Activated CD8-positive, alpha-beta memory T cell treated with anti-CD3 and anti-CD28 coated beads for 1 hour (primary cell): ENCODE measurements around the gene PIGX.

Experiments used
- DNase-seq, 2 donors: peaks; one replicate each; pipeline ENCODE4 v3.0.0-alpha.2; 2020; ENCODE audit warnings: low read depth in 1 of 2; ENCODE audit errors: extremely low read depth in 1 of 2

PIGX gene

DNA sequence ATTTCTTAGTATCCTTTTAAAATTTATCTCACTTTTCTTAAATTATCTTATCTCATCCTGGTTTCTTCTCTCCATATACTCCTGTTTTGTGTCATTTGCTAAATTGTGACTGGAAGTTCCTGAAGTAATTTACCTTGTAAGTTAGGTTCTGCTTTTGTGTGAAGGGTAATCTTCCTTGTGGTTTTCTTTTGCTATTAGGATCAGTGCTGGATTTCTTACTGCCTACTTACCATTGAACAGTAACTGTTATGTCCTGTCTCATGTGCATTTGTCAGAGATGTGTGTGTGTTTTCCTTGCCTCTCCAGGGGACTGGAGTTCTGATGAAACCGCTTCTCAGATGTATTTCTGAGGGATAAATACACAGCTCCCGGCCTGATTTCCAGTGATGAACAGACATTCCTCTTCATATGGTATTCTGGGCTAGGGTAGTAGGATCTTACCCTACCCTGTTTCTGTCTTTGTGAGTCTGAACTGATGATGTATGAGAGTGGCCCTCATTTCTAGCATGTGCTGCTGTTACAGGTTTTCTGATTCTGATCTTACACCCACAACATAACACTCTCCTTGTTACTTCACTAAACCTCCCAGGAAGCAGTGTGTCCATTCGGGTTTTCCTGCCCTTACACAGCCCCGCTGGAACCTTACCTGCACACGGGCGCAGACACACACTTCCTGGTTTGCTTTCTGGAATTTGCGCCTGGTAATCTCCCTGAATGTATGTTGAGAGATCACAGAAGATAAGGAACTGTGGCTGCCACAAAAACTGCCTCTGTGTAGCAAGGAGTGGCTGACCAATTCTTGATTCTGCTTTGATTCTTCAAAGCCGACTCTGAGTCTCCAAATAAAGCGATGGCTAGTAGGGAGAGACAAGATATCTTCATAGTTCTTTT is 42.2 kb downstream of the PIGX start:
- no peak for DNase-seq

DNA sequence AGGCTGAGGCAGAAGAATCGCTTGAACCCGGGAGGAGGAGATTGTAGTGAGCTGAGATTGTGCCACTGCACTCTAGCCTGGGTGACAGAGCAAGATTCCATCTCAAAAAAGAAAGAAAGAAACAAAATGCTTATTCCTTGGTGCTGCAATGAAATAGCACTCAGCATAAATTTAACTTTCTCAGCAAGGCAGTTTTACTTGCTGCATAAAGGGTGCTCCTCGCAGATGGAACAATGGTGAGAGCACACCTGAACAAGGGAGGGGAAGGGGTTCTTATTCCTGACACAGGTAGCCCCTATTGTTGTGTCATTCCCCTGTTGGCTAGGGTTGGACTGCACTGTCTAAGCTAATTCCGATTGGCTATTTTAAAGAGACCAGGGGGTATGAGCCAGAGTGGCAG is 44.6 kb downstream of the PIGX start:
- DNase-seq, result no peak

DNA sequence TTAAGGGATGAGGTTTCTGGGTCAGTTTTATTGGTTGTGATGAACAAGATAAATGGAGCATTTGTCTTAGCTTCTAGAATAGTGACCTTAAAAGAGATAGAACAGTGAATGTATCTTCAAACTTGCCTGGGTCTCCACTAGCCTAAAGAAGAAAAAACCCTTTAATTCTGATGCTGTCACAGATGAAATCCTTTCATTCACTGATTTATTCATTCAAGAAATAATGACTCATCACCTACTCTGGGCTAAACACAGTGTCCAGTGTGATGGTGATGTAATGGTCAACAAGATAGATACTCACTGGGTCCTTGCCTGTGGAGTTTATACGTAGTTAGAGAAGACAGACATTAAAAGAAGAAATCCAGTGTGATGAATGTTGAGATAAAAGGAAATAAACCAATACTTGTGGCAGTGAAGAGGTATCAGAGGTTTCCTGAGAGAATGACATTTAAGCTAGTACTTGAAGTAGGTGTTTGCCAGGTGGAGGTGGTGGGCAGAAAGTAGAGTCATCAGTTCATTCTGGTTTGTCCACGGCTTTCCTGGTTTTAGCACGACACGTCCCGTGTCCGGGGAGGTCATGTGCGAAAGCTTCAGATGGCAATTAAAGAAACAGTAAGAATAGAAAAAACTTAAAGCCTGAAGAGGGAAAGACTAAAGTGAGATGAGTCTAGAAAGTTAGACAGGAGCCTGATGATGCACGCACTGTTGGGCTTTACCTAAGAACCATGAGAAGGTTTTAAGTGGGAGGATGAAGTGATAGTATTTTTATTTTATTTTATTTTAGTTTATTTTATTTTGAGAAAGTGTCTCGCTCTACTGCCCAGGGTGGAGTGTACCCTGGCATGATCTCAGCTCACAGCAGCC is 45.9 kb downstream of the PIGX start:
- DNase-seq, result no peak

DNA sequence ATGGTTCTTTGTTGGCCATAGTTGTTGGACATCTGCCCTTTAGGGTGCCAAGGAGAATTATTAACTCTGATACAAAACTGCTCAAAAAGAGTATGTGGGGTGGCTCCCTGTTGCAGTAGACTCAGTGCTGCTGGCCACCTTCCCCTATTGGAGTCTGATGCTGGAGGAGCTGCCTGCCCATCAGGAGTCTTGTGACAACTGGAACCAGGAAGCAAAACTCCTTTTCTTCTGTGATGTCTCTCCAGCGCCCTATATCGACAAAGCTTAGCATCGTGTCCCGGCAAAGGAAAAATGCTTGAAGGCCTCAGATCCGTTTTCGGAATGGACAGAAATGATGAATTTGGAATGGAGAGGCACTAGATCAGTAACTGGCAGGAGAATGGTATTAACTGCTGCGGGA is 51.0 kb downstream of the PIGX start:
- no peak for DNase-seq

DNA sequence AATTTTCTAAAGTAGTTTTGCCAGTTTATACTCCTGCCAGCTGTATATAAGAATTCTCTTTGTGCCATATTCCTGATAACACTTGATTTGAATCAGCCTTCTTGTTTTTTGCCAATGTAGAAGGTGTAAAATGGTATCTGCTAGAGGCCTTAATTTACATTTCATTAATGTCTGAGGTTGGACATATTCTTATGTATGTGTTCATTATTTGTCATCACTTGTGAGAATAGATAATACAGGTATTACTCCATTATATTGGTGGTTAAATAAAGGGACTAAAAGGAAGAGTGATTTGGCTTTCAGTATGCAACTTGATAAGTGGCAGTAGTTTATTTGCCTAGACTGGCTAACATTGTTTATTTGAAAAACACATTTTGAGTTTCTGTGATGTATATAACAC is 53.3 kb downstream of the PIGX start:
- DNase-seq, result no peak

DNA sequence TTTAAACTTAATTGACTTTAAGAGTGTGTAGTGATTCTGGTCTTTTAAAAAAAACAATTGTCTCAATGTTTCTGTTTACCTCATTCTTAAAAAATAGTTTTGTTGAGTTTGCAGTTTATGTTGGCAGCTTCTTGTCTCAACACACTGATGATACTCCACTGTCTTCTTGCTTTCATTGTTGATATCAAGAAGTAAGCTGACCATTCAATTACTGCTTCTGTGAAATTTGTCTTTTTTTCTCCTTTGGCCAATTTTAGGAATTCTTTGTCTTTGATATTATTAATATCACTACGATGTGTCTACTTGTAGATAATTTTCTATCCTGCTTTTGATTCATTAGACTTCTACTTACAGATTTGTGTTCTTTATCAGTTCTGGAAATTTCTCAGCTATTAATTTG is 58.9 kb downstream of the PIGX start:
- no peak for DNase-seq

DNA sequence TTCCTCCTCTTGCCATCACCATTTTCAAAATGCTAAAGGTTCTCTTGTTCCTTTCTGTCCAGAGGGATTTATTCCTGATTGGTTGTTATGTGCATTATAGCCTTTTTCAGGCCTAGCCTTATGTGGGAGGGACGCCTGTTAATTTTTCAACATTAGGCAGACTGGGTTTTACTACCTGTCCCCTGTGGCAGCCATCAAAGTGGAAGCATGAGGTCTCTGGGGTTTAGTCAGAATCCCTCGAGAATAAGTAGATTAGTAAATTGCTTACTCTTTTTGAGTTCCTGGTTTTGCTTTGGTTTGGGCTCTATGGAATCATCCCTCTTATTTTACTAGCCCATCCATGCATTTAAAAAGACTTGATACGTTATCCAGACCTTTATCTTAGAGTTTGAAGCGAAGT is 59.9 kb downstream of the PIGX start:
- DNase-seq, result no peak

DNA sequence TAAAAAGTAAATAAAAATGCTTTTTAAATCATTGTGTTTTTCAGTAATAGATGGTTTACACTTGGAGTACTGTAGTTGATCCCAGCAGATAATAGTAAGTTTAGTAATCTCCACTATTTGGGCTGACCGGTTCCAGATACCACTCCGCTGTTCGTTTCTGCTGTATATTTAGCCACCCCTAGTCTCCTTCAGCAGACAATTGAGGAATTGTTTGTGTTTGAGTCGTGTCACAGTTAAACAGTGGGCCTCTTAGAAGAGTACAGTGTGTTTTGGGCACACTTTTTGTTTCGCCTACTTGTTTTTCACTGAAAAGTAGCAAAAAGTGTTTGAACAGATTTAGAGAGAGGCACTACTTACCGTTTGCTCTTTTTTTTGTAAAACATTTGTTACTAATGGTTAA is 60.7 kb downstream of the PIGX start:
- no peak for DNase-seq

DNA sequence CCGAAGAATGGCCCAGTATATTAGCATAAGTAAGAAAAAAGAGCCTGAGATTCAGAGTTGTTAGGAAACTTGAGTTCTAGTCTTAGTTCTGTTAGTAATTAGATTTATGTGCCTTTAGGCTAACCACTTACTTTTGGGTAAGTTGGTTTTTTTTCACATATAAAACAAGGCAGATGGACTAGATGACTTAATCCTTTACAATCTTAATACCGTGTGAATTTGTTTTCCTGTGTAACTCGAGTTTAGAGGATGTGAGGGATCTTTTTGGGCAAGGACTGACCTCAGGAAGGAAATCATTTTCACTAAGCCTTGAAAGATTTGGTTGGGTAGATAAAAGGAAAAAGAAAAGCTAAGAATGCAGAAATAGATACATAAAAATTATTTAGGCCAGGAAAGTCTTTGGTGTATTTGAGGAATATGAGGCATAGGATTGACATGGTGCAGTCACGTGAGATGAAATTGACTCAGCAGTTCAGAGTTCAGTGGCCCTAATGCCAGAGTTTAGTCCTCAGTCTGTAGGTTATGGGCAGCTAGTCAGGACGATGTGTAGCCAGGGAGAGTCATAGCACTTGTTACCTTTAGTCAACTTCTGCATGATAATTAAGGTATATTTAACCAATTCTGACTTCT is 62.1 kb downstream of the PIGX start:
- no peak for DNase-seq

DNA sequence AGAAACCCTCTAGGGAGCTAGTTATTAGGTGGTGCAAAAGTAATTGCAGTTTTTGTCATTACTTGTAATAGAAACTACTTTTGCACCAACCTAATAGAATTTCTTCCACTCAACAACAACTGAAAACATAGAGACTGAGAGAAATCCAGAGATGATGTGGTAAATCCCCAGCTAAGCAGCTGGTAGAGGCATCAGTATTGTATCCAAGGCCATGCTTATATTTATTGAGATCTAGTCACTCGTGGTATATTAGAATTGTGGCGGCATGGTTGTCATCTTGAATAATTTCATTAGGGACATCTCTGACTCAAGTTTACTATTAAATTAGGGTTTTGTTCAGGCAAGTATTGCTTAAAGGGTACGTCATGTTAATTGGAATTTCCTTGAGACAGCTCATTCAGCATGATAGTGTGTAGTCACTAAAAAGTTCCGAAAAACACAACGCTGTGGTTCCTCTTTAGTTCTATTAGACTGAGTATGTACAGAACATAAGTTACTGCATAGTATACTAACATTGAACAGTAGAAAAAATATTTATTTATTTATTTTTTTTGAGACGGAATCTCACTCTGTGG is 62.8 kb downstream of the PIGX start:
- DNase-seq, result no peak

DNA sequence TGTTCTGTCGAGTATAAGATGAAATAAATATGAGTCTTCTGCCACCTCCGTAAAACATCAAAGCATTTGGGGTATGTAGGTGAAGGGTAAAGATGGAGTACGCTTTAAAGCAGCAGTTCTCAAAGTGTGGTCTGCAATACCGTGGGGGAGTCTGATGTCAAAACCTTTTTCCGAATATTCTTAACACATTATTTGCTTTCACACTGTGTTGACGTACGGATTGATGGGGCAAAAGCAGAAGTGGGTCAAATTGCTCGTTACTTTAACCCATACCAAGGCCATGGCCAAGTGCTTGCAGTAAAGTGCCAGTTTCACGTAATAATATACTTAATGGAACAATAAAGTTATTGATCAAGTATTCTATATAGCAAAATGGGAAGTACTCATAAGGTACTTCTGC is 63.8 kb downstream of the PIGX start:
- no peak for DNase-seq

DNA sequence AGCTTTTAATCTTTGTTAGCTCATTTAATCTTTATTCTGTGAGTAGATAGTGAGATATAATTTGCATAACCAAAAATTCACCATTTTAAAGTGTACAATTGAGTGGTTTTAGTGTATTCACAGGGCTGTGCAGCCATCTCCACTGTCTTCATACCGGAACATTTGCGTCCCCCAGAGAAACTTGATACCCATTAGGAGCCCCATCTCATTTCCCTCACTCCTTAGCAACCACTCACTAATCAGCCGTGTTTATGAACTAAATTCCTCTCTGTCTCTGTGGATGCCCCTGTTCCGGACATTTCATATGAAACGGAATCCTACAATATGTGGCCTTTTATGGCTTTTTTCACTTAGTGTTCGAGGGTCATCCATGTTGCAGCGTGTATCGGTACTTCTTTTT is 65.7 kb downstream of the PIGX start:
- no peak for DNase-seq

DNA sequence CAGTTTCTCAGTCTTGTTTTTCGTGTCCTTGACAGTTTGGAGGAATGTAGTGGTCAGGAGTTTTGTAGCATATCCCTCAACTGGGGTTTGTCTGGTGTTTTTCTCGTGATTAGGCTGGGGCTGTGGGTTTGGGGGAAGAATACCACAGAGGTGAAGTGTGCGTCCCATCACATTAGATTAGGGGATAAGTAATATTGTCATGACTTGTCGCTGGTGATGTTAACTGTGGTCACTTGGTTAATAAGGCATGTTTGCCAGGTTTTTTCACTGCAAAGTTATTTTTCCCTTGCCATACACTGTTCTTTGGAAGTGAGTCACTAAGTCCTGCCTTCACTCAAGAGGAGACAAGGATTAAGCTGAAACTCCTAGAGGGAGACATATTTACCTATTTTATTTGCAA is 66.6 kb downstream of the PIGX start:
- DNase-seq, result no peak

DNA sequence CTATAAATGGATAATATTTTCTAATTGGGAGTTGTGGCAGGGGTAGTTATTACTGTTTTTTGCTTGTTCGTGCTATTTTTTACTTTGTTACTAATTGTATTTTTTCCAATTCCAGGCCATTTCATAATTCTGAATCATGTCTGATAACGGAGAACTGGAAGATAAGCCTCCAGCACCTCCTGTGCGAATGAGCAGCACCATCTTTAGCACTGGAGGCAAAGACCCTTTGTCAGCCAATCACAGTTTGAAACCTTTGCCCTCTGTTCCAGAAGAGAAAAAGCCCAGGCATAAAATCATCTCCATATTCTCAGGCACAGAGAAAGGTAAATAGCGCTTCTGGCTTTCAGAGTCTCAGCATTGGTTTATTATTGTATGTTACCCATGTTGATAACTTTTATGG is 70.3 kb downstream of the PIGX start:
- no peak for DNase-seq
